Measurements from ENCODE around the gene KCNJ1.

DNA sequence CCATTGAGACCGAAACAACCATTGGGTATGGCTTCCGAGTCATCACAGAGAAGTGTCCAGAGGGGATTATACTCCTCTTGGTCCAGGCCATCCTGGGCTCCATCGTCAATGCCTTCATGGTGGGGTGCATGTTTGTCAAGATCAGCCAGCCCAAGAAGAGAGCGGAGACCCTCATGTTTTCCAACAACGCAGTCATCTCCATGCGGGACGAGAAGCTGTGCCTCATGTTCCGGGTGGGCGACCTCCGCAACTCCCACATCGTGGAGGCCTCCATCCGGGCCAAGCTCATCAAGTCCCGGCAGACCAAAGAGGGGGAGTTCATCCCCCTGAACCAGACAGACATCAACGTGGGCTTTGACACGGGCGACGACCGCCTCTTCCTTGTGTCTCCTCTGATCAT is 44.6 kb upstream of the KCNJ1 start:
- TF ChIP-seq NFIC (IDR thresholded peaks at IDR 0.05), result no peak
- TF ChIP-seq C11orf30 (IDR thresholded peaks at IDR 0.05; ENCODE audit: low read depth), result no peak
- no peak for TF ChIP-seq HDAC1 (IDR thresholded peaks at IDR 0.05)
- no peak for TF ChIP-seq MXI1 (IDR thresholded peaks at IDR 0.05; ENCODE audit: low read depth, low read length)
